ENCODE data around the gene FILIP1. TPM values are rescaled to one million over a fixed set of nuclear protein-coding genes. Genes with fewer than 3 reads are reported as not detected.

Gene FILIP1
- total and polyA plus RNA-seq, 2 of the 8 experiments (the other 6 are each of a cell fraction or from before 2014, with no cell fraction given) = 2.4 to 5.7 TPM

DNA sequence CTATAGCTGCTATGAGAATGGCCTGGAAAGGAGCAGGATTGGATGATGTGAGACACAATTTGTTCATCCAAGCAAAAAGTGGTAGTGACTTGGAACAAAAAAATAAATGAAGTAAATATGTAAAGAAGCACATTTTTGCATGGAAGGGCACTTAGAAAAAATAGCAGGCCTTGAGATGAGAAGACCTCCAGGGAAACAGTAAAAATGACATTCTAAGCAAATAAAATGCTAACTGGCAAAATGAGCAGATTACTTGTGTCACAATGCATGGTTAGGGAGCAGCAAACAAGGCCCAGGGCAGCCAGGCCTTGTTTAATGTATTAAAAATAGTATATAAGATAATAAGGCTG is 230.2 kb downstream of the FILIP1 start:
- no peak overlapping the region for H3K14ac ChIP-seq (ENCODE audit: insufficient read length)
- H4K5ac ChIP-seq (ENCODE audit: insufficient read length, low read depth, low read length) = no peak overlapping the region
- H2BK5ac ChIP-seq (ENCODE audit: low read depth, low read length) = no peak overlapping the region
- peaks cover 2 to 40% (median 9%) of the 10 kb centered on the region in 4 experiments; a peak in 5 of 8 replicates for H3K36me3 ChIP-seq (ENCODE audit: control insufficient read depth in 2 of 4, insufficient read depth in 4 of 4, low read length in 3 of 4)
- H4K91ac ChIP-seq (replicated peaks; ENCODE audit: insufficient read length, low read length) = no peak overlapping the region
- ChIA-PET CTCF (ENCODE audit: partially characterized antibody) (interaction anchor here (0.6 to 2.0 kb wide), 4 partner anchors 13 to 1608 kb away, joined by 3 to 6 read pairs (median 4); no protein-coding TSS in a partner anchor), POLR2A (ENCODE audit: partially characterized antibody) (no interaction called here)
- H3K79me1 ChIP-seq (ENCODE audit: low read depth, low read length) = no peaks in the 10 kb centered on the region
- no peak overlapping the region for H2BK15ac ChIP-seq (ENCODE audit: low read length)
- no peak overlapping the region for H3K9ac ChIP-seq (replicated peaks in 1 of 4; ENCODE audit: extremely low read depth in 1 of 4, low read depth in 3 of 4, low read length in 3 of 4)
- H2AFZ ChIP-seq (ENCODE audit: low read length) = no peak overlapping the region
- H2BK12ac ChIP-seq (ENCODE audit: low read depth, low read length) = no peak overlapping the region
- no peak overlapping the region for H2BK120ac ChIP-seq (replicated peaks; ENCODE audit: low read depth, low read length)
- H3K4me3 ChIP-seq (ENCODE audit: extremely low read depth in 1 of 4, insufficient read depth in 2 of 4, low read depth in 3 of 4, low read length in 4 of 4) = no peak overlapping the region
- H3K4me2 ChIP-seq (ENCODE audit: insufficient read depth in 1 of 2, low read depth in 2 of 2, low read length in 2 of 2) = no peak overlapping the region
- H2AK5ac ChIP-seq (ENCODE audit: low read depth, low read length) = no peak overlapping the region
- peaks cover 0 to 39% of the 10 kb centered on the region in 2 experiments; a peak in 2 of 4 replicates for H3K79me2 ChIP-seq (ENCODE audit: control insufficient read depth in 1 of 2, insufficient read depth in 2 of 2, low read length in 2 of 2)
- FAIRE-seq = no peak
- H4K20me1 ChIP-seq (replicated peaks in 1 of 2; ENCODE audit: control insufficient read depth in 1 of 2, insufficient read depth in 2 of 2, low read length in 2 of 2) = no peaks in the 10 kb centered on the region
- no peak overlapping the region for H3K56ac ChIP-seq (replicated peaks; ENCODE audit: insufficient read length, low read depth, low read length)
- H3K27ac ChIP-seq (ENCODE audit: low read depth, low read length) = no peak overlapping the region
- no peaks in the 10 kb centered on the region for H3K23me2 ChIP-seq (ENCODE audit: low read depth, low read length)
- H3K4ac ChIP-seq (replicated peaks; ENCODE audit: insufficient read length, low read depth, low read length) = no peak overlapping the region
- DNase-seq (ENCODE audit: low read depth in 1 of 2, low spot score in 2 of 2) = no peak
- H3K4me1 ChIP-seq (replicated peaks in 1 of 4; ENCODE audit: control insufficient read depth in 3 of 4, insufficient read depth in 4 of 4, low read length in 3 of 4) = peaks cover under 1 to 5% (median 3%) of the 10 kb centered on the region in 4 experiments; a peak in 5 of 7 replicates
- no peak overlapping the region for H3K23ac ChIP-seq (ENCODE audit: insufficient read length)
- H2BK20ac ChIP-seq (ENCODE audit: low read length) = no peak overlapping the region
- H3K27me3 ChIP-seq (replicated peaks in 1 of 4; ENCODE audit: control insufficient read depth in 3 of 4, extremely low read depth in 1 of 4, insufficient read depth in 3 of 4, low read length in 3 of 4) = no peaks in the 10 kb centered on the region
- no peak overlapping the region for H3K18ac ChIP-seq (ENCODE audit: extremely low read depth, low read length)
- no peak overlapping the region for H4K8ac ChIP-seq (ENCODE audit: extremely low read depth, insufficient read depth, low read length)
- H3K9me3 ChIP-seq (ENCODE audit: insufficient read depth in 2 of 2, low read depth in 1 of 2, low read length in 1 of 2) = no peaks in the 10 kb centered on the region
- no peak for TF ChIP-seq SUZ12 (IDR thresholded peaks at IDR 0.05; ENCODE audit: low read length)
- TF ChIP-seq TCF12 (IDR thresholded peaks at IDR 0.05; ENCODE audit: low read depth, low read length) = no peak
- TF ChIP-seq SP2 (IDR thresholded peaks at IDR 0.05; ENCODE audit: low read length) = no peak
- no peak for TF ChIP-seq SAP30 (IDR thresholded peaks at IDR 0.05; ENCODE audit: insufficient read depth, insufficient replicate concordance, low read length)
- TF ChIP-seq RNF2 (IDR thresholded peaks at IDR 0.05; ENCODE audit: borderline replicate concordance, low read depth, low read length, missing control alignments, poor library complexity, severe bottlenecking) = no peak
- TF ChIP-seq CHD2 (IDR thresholded peaks at IDR 0.05; ENCODE audit: low read length) = no peak
- no peak for TF ChIP-seq RXRA (IDR thresholded peaks at IDR 0.05; ENCODE audit: insufficient read depth, low read depth, low read length)
- TF ChIP-seq ASH2L (IDR thresholded peaks at IDR 0.05; ENCODE audit: low read length) = no peak
- TF ChIP-seq, protein P1, sequence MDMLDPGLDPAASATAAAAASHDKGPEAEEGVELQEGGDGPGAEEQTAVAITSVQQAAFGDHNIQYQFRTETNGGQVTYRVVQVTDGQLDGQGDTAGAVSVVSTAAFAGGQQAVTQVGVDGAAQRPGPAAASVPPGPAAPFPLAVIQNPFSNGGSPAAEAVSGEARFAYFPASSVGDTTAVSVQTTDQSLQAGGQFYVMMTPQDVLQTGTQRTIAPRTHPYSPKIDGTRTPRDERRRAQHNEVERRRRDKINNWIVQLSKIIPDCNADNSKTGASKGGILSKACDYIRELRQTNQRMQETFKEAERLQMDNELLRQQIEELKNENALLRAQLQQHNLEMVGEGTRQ (IDR thresholded peaks at IDR 0.05; ENCODE audit: low read length) = no peak
- no peak for TF ChIP-seq GABPA (IDR thresholded peaks at IDR 0.05; ENCODE audit: borderline replicate concordance, insufficient read depth, low read length)
- no peak for TF ChIP-seq SIRT6 (IDR thresholded peaks at IDR 0.05; ENCODE audit: low read length)
- TF ChIP-seq GTF2F1 (IDR thresholded peaks at IDR 0.05; ENCODE audit: borderline replicate concordance, low read depth, low read length) = no peak
- no peak for TF ChIP-seq HDAC2 (IDR thresholded peaks at IDR 0.05; ENCODE audit: borderline replicate concordance in 1 of 2, low read depth in 2 of 2, low read length in 2 of 2)
- TF ChIP-seq POU5F1 (IDR thresholded peaks at IDR 0.05; ENCODE audit: low read depth, low read length) = no peak

Measured in H1 (cell line).